GM19372 (cell line): Measurements from ENCODE around the gene HDAC4.

Experiments
- ATAC-seq: cut with Tn5 transposase; IDR thresholded peaks from one replicate; pipeline ENCODE4 v1.9.1; 2021; ENCODE audit warnings: mild to moderate bottlenecking, low read depth, moderate library complexity; ENCODE audit not compliant: unreplicated experiment

The HDAC4 gene

DNA sequence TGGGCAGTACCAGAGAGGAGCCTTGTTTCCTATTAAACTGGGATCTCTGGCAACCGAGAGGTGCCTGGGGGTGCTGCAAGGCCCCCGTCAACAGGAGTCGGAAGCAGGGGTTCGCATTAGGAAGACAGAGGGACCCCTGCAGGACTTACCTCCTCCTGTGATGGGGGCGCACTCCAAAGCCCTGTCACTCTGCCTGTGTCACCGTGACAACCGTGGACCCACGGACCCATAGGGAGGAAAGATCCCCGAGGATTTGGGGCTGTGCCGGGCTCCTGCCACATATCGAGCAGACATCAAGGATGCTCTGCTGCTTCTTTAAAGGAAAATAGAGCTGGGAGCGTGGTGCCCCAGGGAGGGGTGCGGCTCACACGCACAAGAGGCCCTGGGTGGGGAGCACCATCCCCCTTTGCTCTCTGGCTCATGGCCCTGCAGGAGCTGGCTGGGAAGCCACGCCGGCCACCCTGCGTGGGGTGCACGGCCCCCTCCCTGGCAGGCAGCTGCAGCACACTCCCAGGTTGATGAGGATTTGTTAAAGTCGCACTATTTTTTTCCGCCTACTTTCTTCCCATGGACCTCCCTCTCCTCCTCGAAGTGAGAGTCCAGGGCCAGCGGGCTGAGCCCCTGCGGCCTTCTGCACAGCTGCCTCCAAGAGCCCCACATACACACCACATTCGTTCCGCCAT, 385.5 kb downstream of the HDAC4 start:
- no peak for ATAC-seq

DNA sequence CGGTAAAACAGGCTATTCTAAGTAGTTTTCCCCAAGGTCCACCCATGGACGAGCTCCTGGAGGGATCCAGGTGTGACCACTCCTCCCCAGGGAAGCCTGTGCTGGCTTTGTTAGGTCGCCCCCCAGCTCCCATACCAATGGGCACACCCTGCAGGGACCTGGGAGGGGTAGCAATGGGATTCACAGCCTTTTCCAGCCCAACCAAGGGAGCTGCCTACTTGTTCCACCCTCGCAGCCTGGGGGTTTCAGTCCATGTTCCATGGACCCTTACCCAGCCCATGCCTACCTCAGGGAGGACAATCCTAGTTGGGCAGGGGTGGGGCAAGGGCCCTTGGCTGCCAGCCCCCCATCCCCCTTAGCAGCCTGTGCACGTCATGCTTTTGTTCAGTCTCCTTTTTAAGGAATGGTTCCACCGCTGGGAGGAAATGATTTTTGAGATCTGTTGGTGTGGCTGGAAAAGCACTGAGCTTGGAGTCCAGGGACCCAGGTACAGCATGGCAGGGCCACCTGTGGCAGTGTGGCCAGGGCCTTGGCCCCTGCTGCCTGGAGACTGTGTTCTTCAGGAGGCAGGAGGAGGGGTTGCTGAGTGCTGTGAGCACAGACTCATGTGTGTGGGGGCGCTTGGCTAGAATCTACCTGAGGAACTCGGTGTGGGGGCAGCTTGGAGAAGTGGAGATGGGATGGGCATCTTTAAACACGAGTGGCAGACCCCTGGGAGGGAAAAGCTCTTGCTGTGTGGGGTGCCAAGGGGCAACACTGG, 386.2 kb downstream of the HDAC4 start:
- no peak for ATAC-seq

DNA sequence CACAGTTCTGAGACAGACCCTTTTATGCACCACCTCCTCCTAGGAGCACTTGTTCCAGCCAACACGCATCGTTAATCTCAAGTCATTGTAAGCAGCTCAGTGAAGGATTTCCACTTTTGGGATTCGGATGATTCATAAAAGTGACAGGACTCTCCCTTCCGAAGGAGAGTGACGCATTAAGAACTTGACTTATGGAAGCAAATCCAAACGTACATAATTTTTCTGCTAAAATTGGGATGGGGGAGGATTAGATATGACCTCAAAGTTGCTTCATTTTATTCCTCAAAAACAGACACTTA, 387.2 kb downstream of the HDAC4 start:
- ATAC-seq = no peak

DNA sequence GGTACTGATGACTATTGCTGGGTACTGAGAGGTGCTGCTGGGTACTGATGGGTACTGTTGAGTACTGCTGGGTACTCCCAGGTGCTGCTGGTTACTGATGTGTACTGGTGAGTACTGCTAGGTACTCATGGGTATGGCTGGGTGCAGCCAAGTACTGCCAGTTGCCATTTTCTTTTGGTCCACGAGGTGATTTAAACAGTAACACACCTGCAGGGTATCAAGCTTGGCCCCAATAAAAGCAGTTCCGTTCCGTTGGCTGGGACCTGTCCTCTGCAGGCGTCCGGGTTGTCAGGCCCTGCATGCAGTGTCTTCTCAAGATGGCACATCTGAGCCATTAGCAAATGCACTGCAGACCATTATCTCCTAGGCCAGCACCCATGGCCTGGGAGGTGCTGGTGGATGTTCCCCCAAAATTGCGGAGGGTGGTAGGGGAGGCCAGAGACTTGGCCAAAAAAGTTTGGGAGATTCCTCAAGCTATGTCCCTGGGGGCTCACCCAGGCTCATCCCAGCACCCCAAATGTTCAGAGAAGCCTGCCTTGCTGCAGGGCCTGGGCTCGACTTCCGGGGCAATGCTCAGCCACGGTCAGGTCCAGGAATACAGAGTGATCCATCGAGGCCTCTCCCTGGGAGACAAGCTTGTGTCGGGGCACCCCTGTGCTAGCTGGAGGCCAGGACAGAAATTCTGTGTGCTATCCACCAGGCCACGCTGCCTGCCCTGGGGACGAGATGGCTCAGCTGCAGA, 387.7 kb downstream of the HDAC4 start:
- no peak for ATAC-seq

DNA sequence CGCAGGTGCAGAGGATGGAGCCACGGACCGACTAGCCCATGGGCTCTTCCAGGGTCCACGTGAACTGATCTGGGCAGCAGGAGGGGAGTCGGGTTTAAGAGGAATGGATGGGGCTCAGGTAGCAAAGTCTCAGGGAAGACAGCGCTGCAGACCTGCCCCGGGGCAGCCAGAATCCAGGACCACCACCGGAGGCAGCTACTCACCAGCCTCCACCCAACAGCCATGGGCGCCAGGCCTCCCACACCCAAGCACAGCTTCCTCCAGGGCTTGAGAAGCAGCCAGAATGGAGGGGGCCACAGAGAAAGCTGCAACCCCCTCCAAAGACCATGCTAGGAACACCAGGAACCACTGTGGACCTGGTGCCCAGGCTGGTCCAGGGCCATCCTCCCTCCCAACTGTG, 388.6 kb downstream of the HDAC4 start:
- ATAC-seq = no peak

DNA sequence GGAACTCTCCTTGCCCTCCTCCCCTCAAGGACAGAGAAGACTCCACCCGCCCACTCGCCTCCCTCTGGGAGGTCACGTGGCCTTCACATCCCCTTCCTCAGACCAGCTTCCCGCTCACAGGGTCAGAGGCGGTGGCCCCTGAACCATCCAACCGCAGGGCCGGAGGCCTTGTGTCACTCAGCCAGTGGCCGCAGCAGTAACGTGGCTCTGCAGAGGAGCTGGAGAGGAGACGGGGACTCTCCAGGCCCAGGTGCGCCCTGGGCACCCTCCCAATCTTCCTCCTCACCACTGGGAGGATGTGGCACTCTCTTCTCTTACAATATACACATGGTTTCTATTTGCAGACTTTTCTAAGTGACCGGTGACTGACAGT, 391.2 kb downstream of the HDAC4 start:
- no peak for ATAC-seq

DNA sequence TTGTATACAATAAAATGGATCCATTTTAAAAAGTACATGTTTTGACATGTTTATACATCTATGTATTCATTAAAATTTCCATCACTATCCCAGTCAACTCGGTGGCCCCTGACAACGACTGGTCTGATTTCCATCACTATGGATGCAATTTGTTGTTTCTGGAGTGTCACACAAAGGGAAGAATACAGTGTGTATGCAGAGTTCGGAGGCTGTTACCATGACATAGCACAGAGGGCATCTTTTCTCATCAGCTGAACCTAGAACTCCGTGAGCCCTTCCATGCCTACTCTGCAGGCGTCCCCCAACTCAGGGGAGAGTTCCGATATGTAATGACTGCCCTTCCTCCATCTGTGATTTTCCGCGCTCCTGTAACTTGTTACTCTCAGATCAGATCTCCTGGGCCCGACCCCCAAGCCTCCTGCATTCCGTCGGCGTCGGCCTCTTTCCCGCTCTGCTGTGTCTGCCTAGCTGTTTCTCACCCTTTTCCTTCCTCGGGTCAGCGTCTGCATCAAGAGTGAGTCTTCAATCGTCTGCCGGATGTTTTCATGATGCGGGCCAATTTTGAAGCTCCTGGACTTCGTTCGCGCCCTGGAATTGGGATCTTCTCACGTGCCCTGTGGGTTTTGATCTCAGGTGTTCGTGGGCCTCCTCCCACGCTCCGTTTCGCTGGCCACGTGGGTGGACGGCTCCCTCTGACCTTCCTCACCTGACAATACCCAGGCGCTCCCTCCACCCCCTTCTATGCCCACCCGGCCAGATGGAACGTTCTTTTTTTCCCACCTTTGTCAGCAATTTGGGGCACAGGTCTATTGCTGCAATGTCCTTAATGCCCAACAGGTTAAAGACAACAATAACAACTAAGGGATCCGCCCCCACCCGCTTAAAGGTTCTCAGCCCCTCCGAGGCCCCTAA, 391.9 kb downstream of the HDAC4 start:
- no peak for ATAC-seq

DNA sequence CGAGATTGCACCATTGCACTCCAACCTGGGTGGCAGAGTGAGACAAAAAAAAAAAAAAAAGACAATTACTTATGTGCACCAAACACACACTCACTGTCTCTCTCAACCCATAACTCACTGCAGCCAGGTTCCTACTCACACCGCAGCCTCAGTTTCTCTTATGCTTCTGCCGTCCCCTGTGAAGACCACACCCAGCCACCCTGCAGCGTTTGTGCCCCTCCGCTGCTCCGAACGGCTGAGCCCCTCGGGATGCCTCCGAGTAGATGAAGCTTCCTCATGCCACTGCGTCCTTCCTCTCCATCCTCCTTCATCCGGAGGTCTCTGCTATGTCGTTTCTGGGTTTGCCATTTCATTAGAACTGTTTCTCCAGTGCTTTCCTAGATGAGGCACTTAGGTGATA, 392.8 kb downstream of the HDAC4 start:
- no peak for ATAC-seq

DNA sequence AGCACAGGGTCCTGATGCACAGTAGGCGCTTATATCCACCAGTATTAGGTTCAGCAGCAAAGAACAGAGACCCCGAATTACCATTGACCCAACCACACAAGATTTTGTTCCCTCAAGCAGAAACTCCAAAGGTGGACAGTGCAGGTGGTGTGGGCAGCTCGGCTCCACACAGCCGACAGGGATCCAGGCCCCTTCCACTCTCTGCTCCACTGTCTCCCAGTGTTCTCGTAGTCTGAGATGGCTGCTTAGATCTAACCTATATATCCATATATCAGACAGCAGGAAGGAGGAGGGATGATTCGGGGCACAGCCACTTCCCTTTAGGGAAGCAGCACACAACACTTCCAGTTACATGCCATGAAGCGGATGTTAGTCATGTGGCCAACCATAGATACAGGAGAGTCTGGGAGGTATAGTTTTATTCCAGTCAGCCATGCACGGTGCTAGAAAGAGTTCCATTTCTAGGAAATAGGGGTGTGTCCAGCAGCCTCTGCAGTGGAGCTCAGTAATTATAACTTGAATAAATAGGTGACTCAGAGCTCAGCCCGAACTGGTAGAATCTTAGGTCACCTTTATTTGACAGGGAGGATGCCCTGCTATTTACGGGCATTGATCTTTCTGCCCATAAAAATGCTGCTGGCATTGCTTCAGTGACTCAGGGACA, 394.1 kb downstream of the HDAC4 start:
- ATAC-seq = no peak

DNA sequence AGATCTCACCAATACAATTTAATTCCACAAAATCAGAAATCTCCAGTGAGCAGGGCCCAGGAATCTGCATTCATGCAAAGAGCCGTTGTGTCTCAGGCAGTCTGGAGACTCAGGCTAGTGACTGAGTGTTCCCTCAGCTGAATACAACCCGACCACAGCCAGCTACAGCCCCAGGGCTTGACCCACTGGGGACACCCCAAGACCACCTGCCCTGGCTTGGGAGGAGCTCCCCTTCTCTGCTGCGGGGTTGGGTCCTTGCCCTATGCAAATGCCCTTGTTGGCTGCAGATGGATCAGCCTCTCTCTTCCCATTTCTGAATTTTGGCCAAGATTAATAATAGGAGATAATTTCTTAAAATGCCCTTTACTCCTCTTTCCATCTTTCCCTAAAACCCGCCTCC, 395.2 kb downstream of the HDAC4 start:
- no peak for ATAC-seq

DNA sequence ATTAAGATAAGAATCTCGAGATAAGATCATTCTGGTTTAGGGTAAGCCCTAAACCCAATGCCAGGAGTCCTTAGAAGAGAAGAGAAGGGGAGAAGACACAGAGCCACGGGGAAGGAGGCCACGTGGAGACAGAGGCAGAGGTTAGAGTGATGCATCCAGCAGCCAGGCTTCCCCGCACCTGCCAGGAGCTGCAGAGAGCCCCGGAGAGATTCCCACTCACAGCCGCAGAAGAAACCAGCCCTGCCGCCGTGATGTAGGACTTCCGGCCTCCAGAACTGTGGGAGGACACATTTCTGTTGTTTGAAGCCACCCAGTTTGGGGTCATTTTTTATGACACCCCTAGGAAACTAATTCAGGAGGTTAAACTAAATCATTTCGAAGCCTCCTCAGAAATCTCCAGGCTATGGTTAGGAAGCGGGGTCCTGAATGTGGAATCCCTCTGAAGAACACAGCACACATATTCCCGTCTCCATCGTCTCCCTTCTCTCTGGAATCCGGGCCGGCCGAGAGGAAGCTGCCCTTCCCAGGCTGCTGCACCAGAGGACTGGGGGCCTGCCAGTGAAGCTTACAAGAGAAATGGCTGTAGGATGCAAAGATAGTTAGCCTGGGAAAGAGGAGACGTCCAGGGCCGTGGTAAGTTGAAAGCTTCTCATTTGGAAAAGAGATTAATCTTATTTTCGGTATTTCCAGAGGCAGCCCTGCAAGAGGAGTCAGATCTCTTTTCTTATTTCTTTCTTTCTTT, 396.4 kb downstream of the HDAC4 start:
- ATAC-seq = no peak

DNA sequence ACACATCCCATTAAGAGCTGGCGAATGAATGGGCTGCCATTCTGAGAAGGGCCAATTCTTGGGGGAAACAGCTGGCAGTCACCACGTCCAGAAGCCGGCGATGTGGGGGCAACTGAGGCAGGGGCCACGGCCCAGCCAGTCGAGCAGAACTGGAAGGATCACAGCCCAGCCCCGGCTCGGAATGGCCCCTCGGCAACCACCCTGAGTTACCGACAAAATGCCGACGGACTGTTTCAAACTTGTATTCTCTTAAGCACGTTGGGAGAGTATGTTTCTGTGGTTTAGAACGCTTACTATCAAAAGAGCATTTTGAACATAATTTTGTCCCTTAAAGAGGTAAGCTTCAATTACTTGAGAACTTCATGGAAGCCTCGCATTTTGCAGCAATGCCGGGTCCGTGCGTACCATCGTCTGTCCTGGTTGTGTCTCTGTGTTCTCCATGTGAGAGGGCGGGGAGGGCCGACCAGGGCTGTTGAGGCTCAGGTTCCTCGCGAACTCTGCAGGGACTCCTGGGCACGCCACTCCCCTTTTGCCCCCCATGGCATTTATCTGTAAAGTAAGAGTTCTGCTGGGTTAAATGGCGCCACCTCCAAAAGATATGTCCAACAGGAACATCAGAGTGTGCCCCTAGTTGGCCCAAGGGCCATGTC, 397.1 kb downstream of the HDAC4 start:
- no peak for ATAC-seq

DNA sequence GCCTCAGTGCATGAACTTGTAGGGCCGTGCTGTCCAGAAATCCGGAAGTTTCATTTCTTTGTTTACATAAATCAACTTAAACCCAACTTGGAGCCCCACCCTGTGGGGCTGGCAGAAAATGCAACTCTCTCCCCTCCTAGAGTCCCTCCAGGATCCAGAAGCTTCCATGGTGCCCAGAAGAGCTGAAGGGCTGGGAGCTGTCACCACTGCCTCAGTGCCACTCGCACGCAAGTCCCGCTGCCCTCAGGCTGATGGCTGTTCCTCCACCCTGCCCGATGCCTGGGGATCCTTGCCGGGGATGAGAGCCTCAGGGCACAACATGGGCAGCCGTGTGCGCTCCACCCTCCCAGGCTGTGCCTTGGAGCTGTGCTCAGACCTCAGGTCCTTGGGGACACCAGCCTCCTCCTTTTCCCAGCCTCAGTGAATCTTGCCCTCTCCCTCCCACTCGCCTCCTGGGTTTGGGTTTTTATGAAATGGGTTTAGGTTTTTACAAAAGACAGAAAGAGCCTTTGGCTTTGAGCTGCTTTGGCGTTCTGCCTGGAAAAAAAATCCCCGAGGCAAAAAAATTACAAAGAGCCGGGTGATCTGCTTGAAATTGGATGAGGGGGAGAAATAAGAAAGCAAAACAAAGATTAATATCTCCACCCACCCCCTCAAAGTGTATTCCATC, 397.7 kb downstream of the HDAC4 start:
- no peak for ATAC-seq

DNA sequence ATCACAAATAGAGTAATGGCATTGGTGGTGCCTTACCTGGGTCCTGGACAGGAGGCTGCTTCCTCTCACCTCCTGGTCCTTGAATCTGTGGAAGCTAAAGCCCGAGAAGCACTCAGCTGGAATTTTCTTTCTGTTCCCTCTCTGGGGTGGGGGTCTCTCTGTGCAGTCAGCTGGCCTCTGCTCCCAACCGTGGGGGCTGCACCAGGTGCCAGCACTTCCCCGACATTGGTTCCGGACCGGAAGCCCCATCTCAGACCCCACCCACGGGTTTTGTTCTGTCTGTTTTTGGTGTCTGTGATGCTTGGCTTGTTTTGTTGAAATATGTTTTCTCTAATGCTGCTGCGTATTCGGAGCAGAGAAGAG, 398.2 kb downstream of the HDAC4 start:
- ATAC-seq = no peak

DNA sequence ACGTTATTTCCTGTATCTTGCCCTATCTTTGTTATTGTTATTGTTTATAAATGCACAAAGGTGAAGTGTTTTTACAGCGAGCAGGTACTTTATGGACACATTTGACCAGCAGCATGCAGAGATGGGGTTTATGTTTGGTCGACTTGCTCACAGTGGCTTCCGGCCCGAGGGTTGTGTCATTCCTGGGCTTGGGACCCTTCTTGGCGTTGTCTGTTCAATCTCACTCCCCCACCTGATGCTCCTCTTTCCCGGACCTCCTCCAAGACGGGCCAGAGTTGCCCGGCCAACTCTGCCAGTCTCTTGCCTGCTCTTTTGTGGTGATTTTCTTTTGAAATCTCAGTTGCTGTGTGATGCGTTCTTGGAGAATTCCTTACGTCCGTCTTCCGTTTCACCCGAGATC, 399.0 kb downstream of the HDAC4 start:
- no peak for ATAC-seq

DNA sequence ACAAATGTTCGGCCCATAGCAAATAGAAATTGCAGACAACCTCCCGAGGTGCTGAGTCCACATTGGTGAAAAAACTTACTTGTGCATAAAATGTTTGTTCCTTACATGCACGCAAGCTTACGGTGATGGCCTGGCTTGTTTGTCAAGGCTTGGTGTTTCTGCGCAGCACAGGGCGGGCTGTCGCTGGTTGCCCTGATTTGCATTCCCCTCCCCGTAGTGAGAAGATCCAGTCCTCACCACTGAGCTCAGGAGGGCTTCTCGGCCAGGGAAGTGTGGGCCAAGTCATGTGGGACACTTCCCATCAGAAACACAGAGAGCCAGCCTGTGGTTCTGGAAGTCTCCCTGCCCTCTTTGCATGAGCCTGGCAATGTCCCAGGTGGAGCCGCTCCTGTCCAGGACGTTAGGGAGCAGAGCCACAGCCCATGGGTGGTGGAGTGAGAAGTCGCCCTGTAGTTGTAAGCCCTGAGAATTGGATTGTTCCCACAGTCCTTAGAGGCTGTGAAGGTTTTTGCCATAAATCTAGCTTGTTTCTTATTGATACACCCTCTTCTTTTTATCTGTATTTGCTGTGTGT, 400.2 kb downstream of the HDAC4 start:
- ATAC-seq = no peak

DNA sequence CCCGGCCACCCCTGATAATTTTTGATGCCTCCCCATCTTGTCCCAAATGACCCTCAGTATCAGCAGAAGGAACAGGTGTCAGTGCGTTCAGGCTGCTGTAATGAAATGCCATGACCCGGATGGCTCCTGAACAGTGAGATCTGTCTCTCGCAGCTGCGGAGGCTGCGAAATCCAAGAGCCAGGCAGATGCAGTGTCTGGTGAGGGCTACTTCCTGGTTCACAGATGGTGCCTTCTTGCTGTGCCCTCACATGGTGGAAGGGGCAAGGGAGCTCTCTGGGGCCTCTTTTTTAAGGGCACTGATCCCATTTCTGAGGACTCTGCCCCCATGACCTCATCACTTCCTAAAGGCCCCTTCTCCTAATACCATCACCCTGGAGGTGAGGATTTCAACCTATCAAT, 400.7 kb downstream of the HDAC4 start:
- ATAC-seq = no peak

DNA sequence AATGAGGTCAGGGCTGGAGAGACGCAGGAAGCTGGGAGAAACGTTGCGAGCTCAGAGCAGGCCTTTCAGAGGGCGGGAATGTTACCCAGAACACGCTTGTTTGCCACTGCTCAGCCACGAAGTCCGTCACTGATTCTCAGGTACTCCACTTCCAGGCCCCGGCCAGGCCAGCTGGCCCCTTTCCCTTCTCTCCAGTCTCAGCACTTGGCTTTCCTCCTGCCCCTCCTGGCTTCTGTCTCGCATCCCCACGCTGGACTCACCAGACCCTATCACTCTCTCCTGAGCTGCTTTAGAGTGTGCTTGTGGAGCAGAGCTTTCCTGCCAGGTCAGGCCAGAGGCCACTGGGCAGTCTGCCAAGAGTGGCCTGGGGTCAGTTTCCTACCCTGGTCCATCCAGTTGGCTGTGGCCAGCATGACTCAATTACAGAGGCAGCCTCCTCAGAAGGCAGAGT, 401.5 kb downstream of the HDAC4 start:
- ATAC-seq = no peak
